H1 (cell line): ENCODE measurements around the gene SHISAL1. TPM values are rescaled to one million over a fixed set of nuclear protein-coding genes. Genes with fewer than 3 reads are reported as not detected.

Experiments
- CTCF ChIA-PET: fragments of 300-600 bp; sonication (Branson Sonifier 250); formaldehyde crosslinking; loops from one replicate; lab custom pipeline; 2021; ENCODE audit not compliant: partially characterized antibody; lab: Charles Lee
- POLR2A ChIA-PET: fragments of 300-600 bp; sonication (Branson Sonifier 250); formaldehyde crosslinking; loops from one replicate; lab custom pipeline; 2021; ENCODE audit warnings: inconsistent platforms; ENCODE audit not compliant: partially characterized antibody; lab: Charles Lee
- DNase-seq, 2 experiments: peaks; one replicate each; pipeline versions ENCODE4 v3.0.0 to v3.0.0-alpha.2; 2010 to 2022; ENCODE audit warnings: low spot score in 2 of 2, low read depth in 1 of 2, mixed read lengths in 1 of 2
- FAIRE-seq: peaks from 2 replicates; lab custom pipeline; 2011; peaks lifted over from hg19 to GRCh38; lab: Jason Lieb, UNC
- H2AFZ ChIP-seq: 2 replicates; pipeline ENCODE4 v1.8.1; 2012; ENCODE audit warnings: low read length, inconsistent platforms
- H2AK5ac ChIP-seq: 2 replicates; pipeline ENCODE4 v1.6.1; 2013; ENCODE audit warnings: low read depth, low read length
- H2BK120ac ChIP-seq: replicated peaks from 2 replicates; pipeline ENCODE3; 2013; ENCODE audit warnings: low read depth, low read length, inconsistent platforms
- H2BK12ac ChIP-seq: 2 replicates; pipeline ENCODE4 v1.6.1; 2013; ENCODE audit warnings: low read depth, low read length
- H2BK15ac ChIP-seq: 2 replicates; pipeline ENCODE4 v1.6.1; 2013; ENCODE audit warnings: low read length
- H2BK20ac ChIP-seq: 2 replicates; pipeline ENCODE4 v1.6.1; 2013; ENCODE audit warnings: low read length
- H2BK5ac ChIP-seq: 2 replicates; pipeline ENCODE4 v1.6.1; 2013; ENCODE audit warnings: low read depth, low read length
- H3K14ac ChIP-seq: 2 replicates; pipeline ENCODE4 v1.6.1; 2013; ENCODE audit warnings: inconsistent platforms; ENCODE audit not compliant: insufficient read length
- H3K18ac ChIP-seq: 2 replicates; pipeline ENCODE4 v1.6.1; 2013; ENCODE audit warnings: low read length; ENCODE audit errors: extremely low read depth
- H3K23ac ChIP-seq: 2 replicates; pipeline ENCODE4 v1.6.1; 2013; ENCODE audit warnings: inconsistent platforms; ENCODE audit not compliant: insufficient read length
- H3K23me2 ChIP-seq: 2 replicates; pipeline ENCODE4 v1.6.1; 2013; ENCODE audit warnings: low read depth, low read length
- H3K27ac ChIP-seq: 2 replicates; pipeline ENCODE4 v1.6.1; 2011; ENCODE audit warnings: low read depth, low read length, inconsistent platforms
- H3K27me3 ChIP-seq, 4 experiments: replicated peaks in 1 of 4; 1 replicate in 1 of 4; 2 replicates in 3 of 4; pipeline versions ENCODE4 v1.6.1 to v1.8.1; 2011 to 2013; ENCODE audit warnings: low read length in 3 of 4, mild to moderate bottlenecking in 3 of 4, inconsistent platforms in 2 of 4, mixed read lengths in 2 of 4, moderate library complexity in 1 of 4; ENCODE audit not compliant: control insufficient read depth in 3 of 4, insufficient read depth in 3 of 4; ENCODE audit errors: extremely low read depth in 1 of 4
- H3K36me3 ChIP-seq, 4 experiments: 2 replicates each; pipeline versions ENCODE4 v1.6.1 to v1.8.1; 2011 to 2013; ENCODE audit warnings: mild to moderate bottlenecking in 4 of 4, low read length in 3 of 4, moderate library complexity in 2 of 4, control low read depth in 1 of 4, inconsistent platforms in 1 of 4; ENCODE audit not compliant: insufficient read depth in 4 of 4, control insufficient read depth in 2 of 4
- H3K4ac ChIP-seq: replicated peaks from 2 replicates; pipeline ENCODE3; 2013; ENCODE audit warnings: low read length, low read depth, mixed read lengths, inconsistent platforms; ENCODE audit not compliant: insufficient read length
- H3K4me1 ChIP-seq, 4 experiments: replicated peaks in 1 of 4; 1 replicate in 1 of 4; 2 replicates in 3 of 4; pipeline versions ENCODE4 v1.6.1 to v1.8.1; 2011 to 2013; ENCODE audit warnings: low read length in 3 of 4, inconsistent platforms in 2 of 4, mixed read lengths in 1 of 4; ENCODE audit not compliant: insufficient read depth in 4 of 4, control insufficient read depth in 3 of 4
- H3K4me2 ChIP-seq, 2 experiments: 2 replicates each; pipeline versions ENCODE4 v1.6.1 to v1.8.1; 2011 to 2013; ENCODE audit warnings: low read depth in 2 of 2, low read length in 2 of 2, control low read depth in 1 of 2, inconsistent platforms in 1 of 2, mild to moderate bottlenecking in 1 of 2; ENCODE audit not compliant: insufficient read depth in 1 of 2
- H3K4me3 ChIP-seq, 4 experiments: fragments of 200-600, 300-600 bp in 1 of 4; sonication (generic), shearing (Covaris generic), sonication (Bioruptor Twin) in 1 of 4; 2 replicates each; pipeline versions ENCODE4 v1.5.1 to v1.8.1; 2011 to 2016; ENCODE audit warnings: low read length in 4 of 4, low read depth in 3 of 4, control low read depth in 2 of 4, inconsistent platforms in 2 of 4, mild to moderate bottlenecking in 2 of 4, mixed read lengths in 1 of 4, moderate library complexity in 1 of 4; ENCODE audit not compliant: insufficient read depth in 2 of 4; ENCODE audit errors: extremely low read depth in 1 of 4
- H3K56ac ChIP-seq: replicated peaks from 2 replicates; pipeline ENCODE3; 2013; ENCODE audit warnings: low read depth, mild to moderate bottlenecking, mixed read lengths, low read length, inconsistent platforms; ENCODE audit not compliant: insufficient read length
- H3K79me1 ChIP-seq: 2 replicates; pipeline ENCODE4 v1.6.1; 2013; ENCODE audit warnings: low read depth, low read length, control low read depth
- H3K79me2 ChIP-seq, 2 experiments: 2 replicates each; pipeline versions ENCODE4 v1.6.1 to v1.8.1; 2012 to 2013; ENCODE audit warnings: low read length in 2 of 2, mild to moderate bottlenecking in 2 of 2, inconsistent platforms in 1 of 2; ENCODE audit not compliant: insufficient read depth in 2 of 2, control insufficient read depth in 1 of 2
- H3K9ac ChIP-seq, 4 experiments: replicated peaks in 1 of 4; 1 replicate in 1 of 4; 2 replicates in 3 of 4; pipeline versions ENCODE4 v1.6.1 to v1.8.1; 2011 to 2013; ENCODE audit warnings: low read depth in 3 of 4, low read length in 3 of 4, control low read depth in 2 of 4, mild to moderate bottlenecking in 2 of 4, moderate library complexity in 2 of 4, inconsistent platforms in 1 of 4; ENCODE audit errors: extremely low read depth in 1 of 4
- H3K9me3 ChIP-seq, 2 experiments: 2 replicates each; pipeline versions ENCODE4 v1.6.1 to v1.8.1; 2012 to 2013; ENCODE audit warnings: mild to moderate bottlenecking in 2 of 2, moderate library complexity in 2 of 2, control low read depth in 1 of 2, inconsistent platforms in 1 of 2, low read depth in 1 of 2, low read length in 1 of 2, mixed read lengths in 1 of 2; ENCODE audit not compliant: insufficient read depth in 2 of 2
- H4K20me1 ChIP-seq, 2 experiments: replicated peaks in 1 of 2; 2 replicates each; pipeline versions ENCODE3 to v1.8.1; 2011 to 2013; ENCODE audit warnings: inconsistent platforms in 2 of 2, low read length in 2 of 2, mild to moderate bottlenecking in 1 of 2; ENCODE audit not compliant: insufficient read depth in 2 of 2, control insufficient read depth in 1 of 2
- H4K5ac ChIP-seq: 2 replicates; pipeline ENCODE4 v1.6.1; 2013; ENCODE audit warnings: low read length, low read depth, mixed read lengths, inconsistent platforms; ENCODE audit not compliant: insufficient read length
- H4K8ac ChIP-seq: 2 replicates; pipeline ENCODE4 v1.8.0; 2013; ENCODE audit warnings: mild to moderate bottlenecking, moderate library complexity, low read length, inconsistent platforms; ENCODE audit not compliant: insufficient read depth; ENCODE audit errors: extremely low read depth
- H4K91ac ChIP-seq: replicated peaks from 2 replicates; pipeline ENCODE3; 2013; ENCODE audit warnings: low read length, mixed read lengths, inconsistent platforms; ENCODE audit not compliant: insufficient read length
- BACH1 ChIP-seq: IDR thresholded peaks from 2 replicates; pipeline ENCODE4 v1.6.1; 2012; ENCODE audit warnings: low read length, improper control_type of control experiment
- EP300 ChIP-seq, 2 experiments: IDR thresholded peaks; 1 replicate in 1 of 2; 2 replicates in 1 of 2; pipeline ENCODE4 v1.6.1; 2011 to 2012; ENCODE audit warnings: low read depth in 2 of 2, low read length in 2 of 2, mild to moderate bottlenecking in 2 of 2, borderline replicate concordance in 1 of 2, inconsistent platforms in 1 of 2, moderate library complexity in 1 of 2
- JUN ChIP-seq: IDR thresholded peaks from 2 replicates; pipeline ENCODE4 v1.6.1; 2011; ENCODE audit warnings: low read depth, mild to moderate bottlenecking, improper control_type of control experiment, low read length
- KDM4A ChIP-seq: IDR thresholded peaks from one replicate; pipeline ENCODE4 v1.7.1; 2012; ENCODE audit warnings: low read depth, mild to moderate bottlenecking, moderate library complexity, low read length, inconsistent platforms; ENCODE audit not compliant: severe bottlenecking
- NANOG ChIP-seq: IDR thresholded peaks from 2 replicates; pipeline ENCODE4 v1.6.1; 2011; ENCODE audit warnings: low read length, low read depth, mild to moderate bottlenecking, inconsistent platforms; ENCODE audit not compliant: insufficient read depth, poor library complexity, severe bottlenecking
- TAF1 ChIP-seq: IDR thresholded peaks from 2 replicates; pipeline ENCODE4 v1.6.1; 2011; ENCODE audit warnings: mild to moderate bottlenecking, low read depth, low read length
- WGBS, 2 experiments: shearing (Covaris generic) in 1 of 2; methylation state at CpG; one replicate each; pipeline versions ENCODE4 v1.1.6 to v1.1.7; 2013 to 2015; ENCODE audit warnings: low lambda C conversion rate in 2 of 2, mixed read lengths in 2 of 2, inconsistent platforms in 1 of 2, low coverage in 1 of 2, missing lambda C conversion rate in 1 of 2; ENCODE audit not compliant: insufficient replicate concordance in 2 of 2, insufficient coverage in 1 of 2, insufficient read length in 1 of 2; ENCODE audit errors: extremely low coverage in 1 of 2, missing lambda C conversion rate in 1 of 2; 5-methylcytosine and 5-hydroxymethylcytosine counted together
- polyA plus RNA-seq, 7 experiments: library from polyadenylated mRNA; depleted of rRNA in 3 of 7; stranded (reverse) in 5 of 7; unstranded in 2 of 7; fragments of >200 nt in 5 of 7; fragments of 200-250 nt in 2 of 7; gene quantifications; 1 replicate in 5 of 7; 2 replicates in 1 of 7; 4 replicates in 1 of 7; pipeline versions ENCODE4 v1.2.1 to v1.2.3, GENCODE V29; 2011 to 2013; ENCODE audit warnings: missing spikeins in 2 of 7, mixed read lengths in 2 of 7
- total RNA-seq: library from RNA; stranded (reverse); fragmentation: NEBNext Ultra II Directional; extraction: Animal tissue kit (Norgen Biotek cat#: 25700); gene quantifications from 2 replicates; pipeline ENCODE4 v1.2.1, GENCODE V29; 2021
- TF ChIP-seq, protein P1 (sequence below), 3 experiments: IDR thresholded peaks; 1 replicate in 2 of 3; 2 replicates in 1 of 3; pipeline versions ENCODE4 v1.5.1 to v1.6.1; 2011; ENCODE audit warnings: low read length in 3 of 3, mild to moderate bottlenecking in 3 of 3, inconsistent platforms in 2 of 3, low read depth in 1 of 3, moderate library complexity in 1 of 3; ENCODE audit not compliant: insufficient read depth in 1 of 3; ENCODE audit errors: control extremely low read depth in 1 of 3

Gene SHISAL1
- total and polyA plus RNA-seq, 2 of the 8 experiments (the other 6 are each of a cell fraction or from before 2014, with no cell fraction given): 3.7 to 5.8 TPM

DNA sequence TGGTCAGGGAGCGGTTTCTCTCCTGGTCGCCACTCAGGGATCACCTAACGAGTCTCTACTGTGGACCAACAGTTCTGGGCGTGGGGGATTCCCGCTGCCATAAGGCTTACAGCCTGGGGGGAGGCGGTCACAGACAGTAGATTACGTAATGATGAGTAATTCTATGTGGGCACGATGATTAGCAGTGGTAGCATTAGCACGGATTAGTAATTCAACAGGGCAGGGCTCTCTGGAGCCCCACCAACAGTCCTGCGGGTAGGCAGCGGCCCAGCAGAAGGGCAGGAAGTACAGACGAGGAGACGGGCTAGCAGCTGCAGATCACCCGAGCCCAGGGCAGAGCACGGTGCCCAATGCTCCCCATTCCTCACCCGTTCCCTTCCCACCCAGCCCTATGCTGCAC is 3.6 kb downstream of the SHISAL1 start:
- Histone ChIP-seq H2BK15ac (no peak overlapping the region), H3K18ac (no peak overlapping the region), H4K8ac (no peak overlapping the region), H2BK20ac (no peak overlapping the region), H3K27me3 (no peaks in the 10 kb centered on the region), H2AK5ac (no peak overlapping the region), H4K91ac (no peak overlapping the region), H3K23ac (no peak overlapping the region), H4K20me1 (no peaks in the 10 kb centered on the region), H3K27ac (no peak overlapping the region), H3K9me3 (no peaks in the 10 kb centered on the region), H3K9ac (no peak overlapping the region), H3K4ac (no peak overlapping the region), H3K4me1 (no peaks in the 10 kb centered on the region; a peak in 2 of 7 replicates), H3K23me2 (no peaks in the 10 kb centered on the region), H2AFZ (no peak overlapping the region), H2BK120ac (no peak overlapping the region), H2BK5ac (no peak overlapping the region), H3K56ac (no peak overlapping the region), H3K4me3 (no peak overlapping the region), H3K4me2 (no peak overlapping the region), H4K5ac (no peak overlapping the region), H3K36me3 (no peaks in the 10 kb centered on the region), H3K79me2 (no peaks in the 10 kb centered on the region), H3K14ac (no peak overlapping the region), H2BK12ac (no peak overlapping the region), H3K79me1 (no peaks in the 10 kb centered on the region)
- no peak for DNase-seq
- ChIA-PET CTCF (interaction anchor here (0.6 kb wide), 1 partner anchor 347 kb away, joined by 3 read pairs; no protein-coding TSS in a partner anchor), POLR2A (no interaction called here)
- WGBS, 2 experiments: 81% methylated on average over 16 of the region's 16 CpGs; no CpG with 5 or more reads in 1 of the 2 experiments
- TF ChIP-seq NANOG (no peak), TAF1 (no peak), JUN (no peak), KDM4A (no peak), BACH1 (no peak), EP300 (IDR thresholded peaks at IDR 0.05; ENCODE audit: borderline replicate concordance in 1 of 2, low read depth in 2 of 2, low read length in 2 of 2) (no peak)
- TF ChIP-seq, protein P1, sequence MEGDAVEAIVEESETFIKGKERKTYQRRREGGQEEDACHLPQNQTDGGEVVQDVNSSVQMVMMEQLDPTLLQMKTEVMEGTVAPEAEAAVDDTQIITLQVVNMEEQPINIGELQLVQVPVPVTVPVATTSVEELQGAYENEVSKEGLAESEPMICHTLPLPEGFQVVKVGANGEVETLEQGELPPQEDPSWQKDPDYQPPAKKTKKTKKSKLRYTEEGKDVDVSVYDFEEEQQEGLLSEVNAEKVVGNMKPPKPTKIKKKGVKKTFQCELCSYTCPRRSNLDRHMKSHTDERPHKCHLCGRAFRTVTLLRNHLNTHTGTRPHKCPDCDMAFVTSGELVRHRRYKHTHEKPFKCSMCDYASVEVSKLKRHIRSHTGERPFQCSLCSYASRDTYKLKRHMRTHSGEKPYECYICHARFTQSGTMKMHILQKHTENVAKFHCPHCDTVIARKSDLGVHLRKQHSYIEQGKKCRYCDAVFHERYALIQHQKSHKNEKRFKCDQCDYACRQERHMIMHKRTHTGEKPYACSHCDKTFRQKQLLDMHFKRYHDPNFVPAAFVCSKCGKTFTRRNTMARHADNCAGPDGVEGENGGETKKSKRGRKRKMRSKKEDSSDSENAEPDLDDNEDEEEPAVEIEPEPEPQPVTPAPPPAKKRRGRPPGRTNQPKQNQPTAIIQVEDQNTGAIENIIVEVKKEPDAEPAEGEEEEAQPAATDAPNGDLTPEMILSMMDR (IDR thresholded peaks at IDR 0.05; ENCODE audit: control extremely low read depth in 1 of 3, insufficient read depth in 1 of 3, low read depth in 1 of 3, low read length in 3 of 3): no peak
- no peak for FAIRE-seq
